Dendritic cell treated with granulocyte-macrophage colony-stimulating factor and Interleukin-4, amounts not matched to agents 40 ng/mL and 50 ng/mL, for 4 days (primary cell): Measurements from ENCODE around the gene LCAT.

ENCODE experiments used
- H3K27ac Mint-ChIP-seq: one replicate; pipeline ENCODE4 v1.8.0; 2022; ENCODE audit warnings: mild to moderate bottlenecking, mixed read lengths
- H3K27me3 Mint-ChIP-seq: one replicate; pipeline ENCODE4 v1.8.0; 2022; ENCODE audit warnings: mild to moderate bottlenecking, mixed read lengths
- H3K36me3 Mint-ChIP-seq: one replicate; pipeline ENCODE4 v1.8.0; 2022; ENCODE audit warnings: low read depth, mixed read lengths
- H3K4me1 Mint-ChIP-seq: one replicate; pipeline ENCODE4 v1.8.0; 2022; ENCODE audit warnings: low read depth, mixed read lengths
- H3K4me3 Mint-ChIP-seq: one replicate; pipeline ENCODE4 v1.8.0; 2022; ENCODE audit warnings: mild to moderate bottlenecking, moderate library complexity, mixed read lengths
- H3K9me3 Mint-ChIP-seq: one replicate; pipeline ENCODE4 v1.8.0; 2022; ENCODE audit warnings: mixed read lengths
- intact Hi-C: fragments of 100-400 bp; cut with micrococcal nuclease; formaldehyde crosslinking; loops from one replicate; pipeline ENCODE4 v1.15.0; 2022

The LCAT gene

GRCh38 chr16:67907397-67908180 lies 36.3 kb downstream of the LCAT start:
- intact Hi-C loops: no loop called here
- Mint-ChIP-seq H3K4me1 (peaks cover 4% of the 10 kb centered on the region), H3K36me3 (peaks cover 77% of the 10 kb centered on the region), H3K9me3 (no peaks in the 10 kb centered on the region), H3K27ac (no peak overlapping the region), H3K4me3 (no peak overlapping the region), H3K27me3 (no peaks in the 10 kb centered on the region)

GRCh38 chr16:67902831-67903230 lies 41.1 kb downstream of the LCAT start:
- intact Hi-C loops: no loop called here
- H3K4me3 Mint-ChIP-seq: no peak overlapping the region
- peaks cover 60% of the 10 kb centered on the region for H3K36me3 Mint-ChIP-seq
- no peak overlapping the region for H3K27ac Mint-ChIP-seq
- H3K4me1 Mint-ChIP-seq: peaks cover 4% of the 10 kb centered on the region
- no peaks in the 10 kb centered on the region for H3K27me3 Mint-ChIP-seq
- no peaks in the 10 kb centered on the region for H3K9me3 Mint-ChIP-seq

- no peak overlapping the region for H3K4me3 Mint-ChIP-seq
These were observed 42.2 kb downstream of the LCAT start for GRCh38 chr16:67901734-67902133.

GRCh38 chr16:67897231-67897630 lies 46.7 kb downstream of the LCAT start:
- peaks cover 40% of the 10 kb centered on the region for H3K4me1 Mint-ChIP-seq
- intact Hi-C loops: no loop called here
- peaks cover 36% of the 10 kb centered on the region for H3K36me3 Mint-ChIP-seq

More at GRCh38 chr16:67901734-67902133, 42.2 kb downstream of the LCAT start:
- Mint-ChIP-seq H3K4me1 (peaks cover 13% of the 10 kb centered on the region), H3K9me3 (no peaks in the 10 kb centered on the region), H3K36me3 (peaks cover 55% of the 10 kb centered on the region), H3K27ac (no peak overlapping the region), H3K27me3 (no peaks in the 10 kb centered on the region)
- intact Hi-C loops: no loop called here

GRCh38 chr16:67893743-67894399 lies 50.0 kb downstream of the LCAT start:
- intact Hi-C loops: no loop called here
- peaks cover 13% of the 10 kb centered on the region for H3K36me3 Mint-ChIP-seq

More at GRCh38 chr16:67897231-67897630, 46.7 kb downstream of the LCAT start:
- H3K4me3 Mint-ChIP-seq: no peak overlapping the region
- no peaks in the 10 kb centered on the region for H3K27me3 Mint-ChIP-seq
- H3K9me3 Mint-ChIP-seq: no peaks in the 10 kb centered on the region
- H3K27ac Mint-ChIP-seq: no peak overlapping the region

GRCh38 chr16:67892899-67893742 lies 50.8 kb downstream of the LCAT start, which contains the start of gene PSKH1:
Gene PSKH1 (plus strand): TSS chr16:67893254. CDS start chr16:67908750, 15,496 bp downstream.
- intact Hi-C loops: no loop called here
- Mint-ChIP-seq H3K4me3 (peak within 1 kb of the TSS; percentile 92), H3K27ac (peak within 1 kb of the TSS; percentile 95), H3K9me3 (no peaks in the 10 kb centered on the region), H3K4me1 (peaks cover 40% of the 10 kb centered on the region), H3K36me3 (peaks cover 13% of the 10 kb centered on the region), H3K27me3 (no peaks in the 10 kb centered on the region)

More at GRCh38 chr16:67893743-67894399, 50.0 kb downstream of the LCAT start:
- H3K27me3 Mint-ChIP-seq: no peaks in the 10 kb centered on the region
- H3K4me1 Mint-ChIP-seq: peaks cover 40% of the 10 kb centered on the region
- peak overlapping the region; percentile 92 for H3K4me3 Mint-ChIP-seq
- H3K27ac Mint-ChIP-seq: peak overlapping the region; percentile 95
- no peaks in the 10 kb centered on the region for H3K9me3 Mint-ChIP-seq

GRCh38 chr16:67892375-67892774 lies 51.5 kb downstream of the LCAT start:
- no peaks in the 10 kb centered on the region for H3K27me3 Mint-ChIP-seq
- H3K4me1 Mint-ChIP-seq: peaks cover 36% of the 10 kb centered on the region
- peak overlapping the region; percentile 95 for H3K27ac Mint-ChIP-seq
- peaks cover 17% of the 10 kb centered on the region for H3K36me3 Mint-ChIP-seq
- H3K9me3 Mint-ChIP-seq: no peaks in the 10 kb centered on the region
- peak overlapping the region; percentile 66 for H3K4me3 Mint-ChIP-seq
- intact Hi-C loops: no loop called here
